CD4-positive, alpha-beta T cell (primary cell): Measurements from ENCODE around the gene TICRR. TPM values are rescaled to one million over a fixed set of nuclear protein-coding genes. Genes with fewer than 3 reads are reported as not detected.
"Not testable (repeated sequence)": the region's sequence is repeated elsewhere in the genome, so short reads cannot be mapped to it uniquely, and the experiment has no call there.

Source experiments
- ATAC-seq: fragments of 200-7000 bp; cut with Tn5 transposase; one replicate; pipeline ENCODE4 v1.10.0; 2022; ENCODE audit warnings: mild to moderate bottlenecking; ENCODE audit not compliant: poor library complexity
- CTCF ChIA-PET: fragments of 350-600 bp; sonication (Branson Sonifier 250); formaldehyde crosslinking; loops from one replicate; lab custom pipeline; 2021; ENCODE audit warnings: antibody characterized with exemption, inconsistent platforms; lab: Charles Lee
- POLR2A ChIA-PET: fragments of 350-600 bp; sonication (Branson Sonifier 250); formaldehyde crosslinking; loops from one replicate; lab custom pipeline; 2021; ENCODE audit warnings: antibody characterized with exemption, inconsistent platforms; lab: Charles Lee
- DNase-seq, 14 experiments: peaks; one replicate each; pipeline ENCODE4 v3.0.0-alpha.2; 2013 to 2020; ENCODE audit warnings: mixed read lengths in 2 of 14
- H3K27ac ChIP-seq, 2 donors: one replicate each; pipeline versions ENCODE4 v1.5.1 to v1.7.0; 2013; ENCODE audit warnings: low read length in 2 of 2, low read depth in 1 of 2, mild to moderate bottlenecking in 1 of 2
- H3K27me3 ChIP-seq, 2 experiments: 1 replicate in 1 of 2; 2 replicates in 1 of 2; pipeline versions ENCODE4 v1.6.1 to v1.7.0; 2013; ENCODE audit warnings: low read length in 2 of 2, control low read depth in 1 of 2, mild to moderate bottlenecking in 1 of 2, moderate library complexity in 1 of 2; ENCODE audit not compliant: insufficient read depth in 2 of 2, control insufficient read depth in 1 of 2
- H3K36me3 ChIP-seq: one replicate; pipeline ENCODE4 v1.6.1; 2013; ENCODE audit warnings: low read length, control low read depth; ENCODE audit not compliant: insufficient read depth
- H3K4me1 ChIP-seq: one replicate; pipeline ENCODE4 v1.6.1; 2013; ENCODE audit warnings: low read length, control low read depth; ENCODE audit not compliant: insufficient read depth
- H3K4me3 ChIP-seq: one replicate; pipeline ENCODE4 v1.5.1; 2013; ENCODE audit warnings: mild to moderate bottlenecking, low read length, moderate library complexity
- H3K9me3 ChIP-seq, 2 experiments: 1 replicate in 1 of 2; 2 replicates in 1 of 2; pipeline versions ENCODE4 v1.6.1 to v1.7.0; 2013; ENCODE audit warnings: low read length in 2 of 2, mild to moderate bottlenecking in 2 of 2, control low read depth in 1 of 2, moderate library complexity in 1 of 2; ENCODE audit not compliant: control insufficient read depth in 1 of 2, insufficient read depth in 1 of 2
- H3K27ac Mint-ChIP-seq: one replicate; pipeline ENCODE4 v1.8.0; 2020; ENCODE audit warnings: mixed read lengths
- H3K27me3 Mint-ChIP-seq: one replicate; pipeline ENCODE4 v1.8.0; 2021; ENCODE audit warnings: mixed read lengths
- H3K36me3 Mint-ChIP-seq: one replicate; pipeline ENCODE4 v1.8.0; 2021; ENCODE audit warnings: low read depth, mixed read lengths
- H3K4me1 Mint-ChIP-seq: one replicate; pipeline ENCODE4 v1.8.0; 2021; ENCODE audit warnings: low read depth, mixed read lengths
- H3K4me3 Mint-ChIP-seq: one replicate; pipeline ENCODE4 v1.8.0; 2020; ENCODE audit warnings: mild to moderate bottlenecking, mixed read lengths
- H3K9me3 Mint-ChIP-seq: one replicate; pipeline ENCODE4 v1.8.0; 2020; ENCODE audit warnings: mixed read lengths
- CTCF ChIP-seq: fragments of 200-600 bp; IDR thresholded peaks from one replicate; pipeline ENCODE4 v1.8.0; 2022; ENCODE audit warnings: antibody characterized with exemption, mild to moderate bottlenecking
- intact Hi-C, 2 experiments: fragments of 100-400 bp; cut with DNase I in 1 of 2; cut with micrococcal nuclease in 1 of 2; formaldehyde crosslinking; loops; one replicate each; pipeline versions ENCODE4 v1.15.1 to v1.9.0; 2023 to 2025; cut with DNase I, micrococcal nuclease
- total RNA-seq, 174 experiments: library from RNA in 2 of 174; stranded (reverse) in 2 of 174; gene quantifications; one replicate each; pipeline ENCODE4 v1.2.3 and lab custom pipeline; 2021 to 2026

The TICRR gene
- total RNA-seq, 2 experiments from 2014 or later: 0.05 to 0.06 TPM

- H3K4me1 ChIP-seq: peaks cover 17% of the 10 kb centered on the region
- H3K36me3 Mint-ChIP-seq: peaks cover 5% of the 10 kb centered on the region
- peak overlapping the region; percentile 68 for H3K4me3 ChIP-seq
- intact Hi-C loops: loop anchor here in 1 of 2 experiments (5.0 kb wide), 2 partner anchors 116 to 1109 kb away; partner anchors contain the start of genes MRPL46, MRPS11, PEX11A and WDR93
- no peaks in the 10 kb centered on the region for H3K9me3 ChIP-seq
- H3K4me3 Mint-ChIP-seq: peak overlapping the region; percentile 91
- no peaks in the 10 kb centered on the region for H3K9me3 Mint-ChIP-seq
- POLR2A ChIA-PET: interaction anchor here (1.7 kb wide), 1 partner anchor 1109 kb away, joined by 3 read pairs; the partner anchor contains the start of genes MRPL46 and MRPS11
- H3K36me3 ChIP-seq: no peaks in the 10 kb centered on the region
- ATAC-seq (no peak), DNase-seq (no peak)
- no peak overlapping the region for H3K27ac ChIP-seq
- no peak for TF ChIP-seq CTCF
- peaks cover 10% of the 10 kb centered on the region for H3K27me3 Mint-ChIP-seq
- H3K27ac Mint-ChIP-seq: no peak overlapping the region
- H3K27me3 ChIP-seq: no peaks in the 10 kb centered on the region
- H3K4me1 Mint-ChIP-seq: peaks cover 5% of the 10 kb centered on the region
- CTCF ChIA-PET: no interaction called here
Measured at GRCh38 chr15:89576417-89576773, 1.1 kb downstream of the TICRR start.

GRCh38 chr15:89577776-89578115 lies 2.5 kb downstream of the TICRR start:
- Histone ChIP-seq H3K4me1 (peaks cover 17% of the 10 kb centered on the region), H3K36me3 (no peaks in the 10 kb centered on the region), H3K27me3 (no peaks in the 10 kb centered on the region), H3K4me3 (no peak overlapping the region), H3K9me3 (no peaks in the 10 kb centered on the region), H3K27ac (no peak overlapping the region)
- H3K36me3 Mint-ChIP-seq: peaks cover 5% of the 10 kb centered on the region
- TF ChIP-seq CTCF: no peak
- CTCF ChIA-PET: no interaction called here
- no peak overlapping the region for H3K27ac Mint-ChIP-seq
- no peak overlapping the region for H3K4me3 Mint-ChIP-seq
- POLR2A ChIA-PET: no interaction called here
- intact Hi-C loops: loop anchor here in 1 of 2 experiments (5.0 kb wide), 2 partner anchors 115 to 1110 kb away; partner anchors contain the start of genes MRPL46, MRPS11, PEX11A and WDR93
- H3K27me3 Mint-ChIP-seq: no peaks in the 10 kb centered on the region
- H3K4me1 Mint-ChIP-seq: peaks cover 5% of the 10 kb centered on the region
- ATAC-seq (no peak), DNase-seq (no peak)
- no peaks in the 10 kb centered on the region for H3K9me3 Mint-ChIP-seq

- no peak overlapping the region for H3K4me3 ChIP-seq
- H3K4me1 Mint-ChIP-seq: peaks cover 5% of the 10 kb centered on the region
- no peaks in the 10 kb centered on the region for H3K9me3 ChIP-seq
- H3K36me3 ChIP-seq: no peaks in the 10 kb centered on the region
- H3K27ac Mint-ChIP-seq: no peak overlapping the region
- DNase-seq: no peak
- no peak overlapping the region for H3K4me3 Mint-ChIP-seq
- ChIA-PET POLR2A (no interaction called here), CTCF (no interaction called here)
- no peak for ATAC-seq
- no peaks in the 10 kb centered on the region for H3K27me3 Mint-ChIP-seq
- TF ChIP-seq CTCF: no peak
- H3K36me3 Mint-ChIP-seq: peaks cover 5% of the 10 kb centered on the region
- H3K27ac ChIP-seq: no peak overlapping the region
- peaks cover 17% of the 10 kb centered on the region for H3K4me1 ChIP-seq
- intact Hi-C loops: loop anchor here in 1 of 2 experiments (5.0 kb wide), 2 partner anchors 114 to 1111 kb away; partner anchors contain the start of genes MRPL46, MRPS11, PEX11A and WDR93
- no peaks in the 10 kb centered on the region for H3K27me3 ChIP-seq
- no peaks in the 10 kb centered on the region for H3K9me3 Mint-ChIP-seq
Measured at GRCh38 chr15:89578146-89578545, 2.9 kb downstream of the TICRR start.

GRCh38 chr15:89580747-89581146 lies 5.5 kb downstream of the TICRR start:
- H3K27ac Mint-ChIP-seq, H3K36me3 ChIP-seq, H3K9me3 Mint-ChIP-seq, H3K36me3 Mint-ChIP-seq, intact Hi-C loops, ATAC-seq, H3K4me3 Mint-ChIP-seq, H3K4me3 ChIP-seq, H3K27me3 Mint-ChIP-seq, H3K27ac ChIP-seq, H3K27me3 ChIP-seq, DNase-seq, POLR2A ChIA-PET, H3K4me1 Mint-ChIP-seq, CTCF ChIA-PET, H3K9me3 ChIP-seq: not testable (repeated sequence)
- peaks cover 12% of the 10 kb centered on the region for H3K4me1 ChIP-seq
